CD8-positive, alpha-beta memory T cell (primary cell): ENCODE measurements around the gene SLC26A2. TPM values are rescaled to one million over a fixed set of nuclear protein-coding genes. Genes with fewer than 3 reads are reported as not detected.
A peak's percentile ranks its signal among the peaks of the same experiment; 100 is the strongest.

Experiments
- CTCF ChIA-PET: fragments of 350-600 bp; sonication (Branson Sonifier 250); formaldehyde crosslinking; loops from one replicate; lab custom pipeline; 2021; ENCODE audit warnings: antibody characterized with exemption; lab: Charles Lee
- POLR2A ChIA-PET: fragments of 350-600 bp; sonication (Branson Sonifier 250); formaldehyde crosslinking; loops from one replicate; lab custom pipeline; 2021; ENCODE audit warnings: antibody characterized with exemption; lab: Charles Lee
- DNase-seq, 5 donors: peaks; one replicate each; pipeline versions ENCODE4 v3.0.0 to v3.0.0-alpha.2; 2020 to 2022; ENCODE audit warnings: mixed read lengths in 1 of 5
- H3K27ac ChIP-seq: one replicate; pipeline ENCODE4 v1.7.0; 2013; ENCODE audit warnings: low read depth, mild to moderate bottlenecking, low read length, moderate library complexity
- H3K27me3 ChIP-seq: 2 replicates; pipeline ENCODE4 v1.7.0; 2013; ENCODE audit warnings: low read length, mild to moderate bottlenecking; ENCODE audit not compliant: insufficient read depth, poor library complexity, severe bottlenecking
- H3K36me3 ChIP-seq: 2 replicates; pipeline ENCODE4 v1.7.0; 2013; ENCODE audit warnings: mild to moderate bottlenecking, low read length, moderate library complexity; ENCODE audit not compliant: insufficient read depth
- H3K4me1 ChIP-seq: 2 replicates; pipeline ENCODE4 v1.7.0; 2013; ENCODE audit warnings: mild to moderate bottlenecking, low read length, moderate library complexity; ENCODE audit not compliant: insufficient read depth
- H3K4me3 ChIP-seq: 2 replicates; pipeline ENCODE4 v1.7.0; 2013; ENCODE audit warnings: mild to moderate bottlenecking, low read length
- H3K9me3 ChIP-seq: 2 replicates; pipeline ENCODE4 v1.7.0; 2013; ENCODE audit warnings: mild to moderate bottlenecking, low read length
- H3K27ac Mint-ChIP-seq, 8 donors: one replicate each; pipeline ENCODE4 v1.8.0; 2020 to 2021; ENCODE audit warnings: mixed read lengths in 8 of 8, mild to moderate bottlenecking in 6 of 8, inconsistent platforms in 3 of 8, moderate library complexity in 3 of 8
- H3K27me3 Mint-ChIP-seq, 2 donors: one replicate each; pipeline ENCODE4 v1.8.0; 2020 to 2021; ENCODE audit warnings: mixed read lengths in 2 of 2, mild to moderate bottlenecking in 1 of 2, moderate library complexity in 1 of 2
- H3K36me3 Mint-ChIP-seq, 3 donors: one replicate each; pipeline ENCODE4 v1.8.0; 2020 to 2021; ENCODE audit warnings: mixed read lengths in 3 of 3, inconsistent platforms in 1 of 3, mild to moderate bottlenecking in 1 of 3
- H3K4me1 Mint-ChIP-seq, 3 donors: one replicate each; pipeline ENCODE4 v1.8.0; 2020 to 2021; ENCODE audit warnings: mixed read lengths in 3 of 3, inconsistent platforms in 1 of 3, mild to moderate bottlenecking in 1 of 3
- H3K4me3 Mint-ChIP-seq, 7 donors: one replicate each; pipeline ENCODE4 v1.8.0; 2020 to 2021; ENCODE audit warnings: mixed read lengths in 7 of 7, mild to moderate bottlenecking in 6 of 7, moderate library complexity in 4 of 7, inconsistent platforms in 2 of 7
- H3K9me3 Mint-ChIP-seq, 5 donors: one replicate each; pipeline ENCODE4 v1.8.0; 2020 to 2022; ENCODE audit warnings: mixed read lengths in 5 of 5, mild to moderate bottlenecking in 3 of 5, moderate library complexity in 2 of 5, inconsistent platforms in 1 of 5
- polyA plus RNA-seq: library from polyadenylated mRNA; unstranded; fragments of 300-500 nt; fragmentation: Illumina TruSeq; gene quantifications from one replicate; pipeline ENCODE4 v1.2.3, GENCODE V29; 2021
- total RNA-seq, 2 experiments: library from RNA; stranded (reverse); gene quantifications; one replicate each; pipeline ENCODE4 v1.2.3, GENCODE V29; 2021

SLC26A2 gene
- total and polyA plus RNA-seq, 3 experiments from 2014 or later: 4.6 to 10.2 (median 9.7) TPM

DNA sequence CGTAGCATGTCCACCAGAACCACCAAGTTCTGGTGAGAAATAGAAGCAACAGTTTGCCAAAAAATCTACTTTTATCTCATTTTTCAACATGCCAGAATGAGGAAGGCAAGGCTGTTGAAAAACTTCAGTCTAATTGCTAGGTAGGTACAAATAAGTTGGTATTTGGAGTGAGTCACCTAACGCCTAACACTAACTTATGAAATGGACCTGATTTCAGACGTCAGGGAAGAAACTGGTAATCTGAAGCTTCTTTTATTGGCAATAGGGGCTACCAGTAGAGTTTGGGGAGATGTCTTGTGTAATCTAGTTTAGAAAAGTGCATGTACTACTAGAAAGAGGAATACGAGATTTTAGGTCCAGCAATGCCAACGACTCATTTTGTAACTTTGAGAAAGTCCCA, 11.6 kb upstream of the SLC26A2 start:
- Mint-ChIP-seq H3K9me3 (no peaks in the 10 kb centered on the region), H3K4me1 (no peaks in the 10 kb centered on the region), H3K27me3 (peaks cover 3 to 39% of the 10 kb centered on the region in 2 donors), H3K27ac (no peak overlapping the region), H3K36me3 (no peaks in the 10 kb centered on the region), H3K4me3 (no peak overlapping the region)
- no peak for DNase-seq
- Histone ChIP-seq H3K4me3 (no peak overlapping the region), H3K27ac (no peak overlapping the region), H3K36me3 (no peaks in the 10 kb centered on the region), H3K4me1 (no peaks in the 10 kb centered on the region), H3K27me3 (no peaks in the 10 kb centered on the region), H3K9me3 (no peaks in the 10 kb centered on the region)
- ChIA-PET CTCF (interaction anchor here (1.4 to 2.4 kb wide), 2 partner anchors 10 to 96 kb away, joined by 3 to 7 read pairs; no protein-coding TSS in a partner anchor), POLR2A (no interaction called here)

DNA sequence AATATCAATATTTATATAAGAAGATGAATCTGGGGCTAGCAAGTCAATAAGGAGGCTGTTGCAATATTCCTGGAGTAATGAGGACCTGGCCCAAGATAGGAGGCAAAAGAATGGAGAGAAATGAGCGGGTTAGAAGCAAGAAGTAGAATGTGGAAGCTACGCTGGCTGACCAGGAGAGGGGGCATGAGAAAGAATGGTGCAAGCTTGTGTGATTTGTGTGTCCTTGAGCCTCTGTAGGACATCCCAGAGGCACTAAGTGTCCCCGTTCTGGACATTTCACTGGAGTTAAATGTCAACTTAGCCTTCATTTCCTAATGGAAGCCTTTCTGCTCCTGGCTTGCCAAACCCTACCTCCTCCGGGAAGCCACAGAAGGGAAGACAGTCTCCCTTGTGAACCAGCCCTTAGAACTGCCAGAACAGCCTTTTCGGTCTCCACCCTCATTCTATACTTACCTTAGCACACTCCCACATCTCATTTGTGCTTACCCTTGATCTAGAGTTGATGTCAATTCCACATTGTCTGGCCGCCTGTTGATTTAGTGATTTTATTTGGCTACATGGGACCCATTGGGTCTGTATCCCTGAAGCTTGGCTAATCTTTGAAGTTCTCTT, 9.3 kb upstream of the SLC26A2 start:
- Mint-ChIP-seq H3K4me3 (no peak overlapping the region), H3K9me3 (no peaks in the 10 kb centered on the region), H3K27ac (no peak overlapping the region), H3K36me3 (no peaks in the 10 kb centered on the region), H3K27me3 (peaks cover 3 to 30% of the 10 kb centered on the region in 2 donors), H3K4me1 (no peaks in the 10 kb centered on the region)
- no peak for DNase-seq
- Histone ChIP-seq H3K27me3 (no peaks in the 10 kb centered on the region), H3K9me3 (no peaks in the 10 kb centered on the region), H3K36me3 (no peaks in the 10 kb centered on the region), H3K4me1 (no peaks in the 10 kb centered on the region), H3K27ac (no peak overlapping the region), H3K4me3 (no peak overlapping the region)
- POLR2A ChIA-PET: interaction anchor here (1.4 kb wide), 1 partner anchor 9 kb away, joined by 4 read pairs; the partner anchor contains the start of gene SLC26A2
- CTCF ChIA-PET: interaction anchor here (0.5 to 1.1 kb wide), 2 partner anchors 39 to 116 kb away, joined by 3 read pairs; no protein-coding TSS in a partner anchor

DNA sequence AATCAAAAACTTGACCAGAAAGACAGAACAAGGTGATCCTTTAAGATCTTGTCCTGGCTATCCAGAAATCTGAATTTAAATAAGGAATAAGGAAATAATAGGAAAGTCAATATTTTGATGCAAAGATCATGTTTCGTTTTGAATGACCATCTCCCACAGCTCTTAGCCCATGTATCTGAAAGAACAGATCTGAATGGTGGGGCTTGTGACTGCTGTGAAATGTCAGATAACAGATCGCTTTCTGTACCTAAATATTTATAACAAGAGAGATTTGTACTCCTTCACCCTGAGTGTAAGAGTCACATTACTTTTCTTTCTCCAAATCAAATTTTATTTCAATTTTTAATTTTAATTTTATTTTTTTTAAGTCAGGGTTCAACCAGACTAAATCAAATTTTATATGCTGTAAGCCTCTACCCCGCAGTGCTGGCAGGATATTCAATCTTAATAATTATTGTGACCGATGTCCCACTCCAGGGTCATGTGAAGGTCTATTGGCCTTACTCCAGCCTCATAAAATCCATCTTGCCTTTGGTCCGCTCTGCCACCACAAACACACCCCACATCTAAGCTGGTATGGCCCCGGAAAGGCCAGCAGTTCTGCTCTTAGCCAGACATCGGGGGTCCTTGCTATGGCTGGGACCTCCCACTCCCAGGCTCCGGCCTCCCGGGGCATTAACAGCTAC, 7.0 kb upstream of the SLC26A2 start:
- no peak overlapping the region for H3K27ac Mint-ChIP-seq
- no peaks in the 10 kb centered on the region for H3K27me3 ChIP-seq
- no peaks in the 10 kb centered on the region for H3K9me3 Mint-ChIP-seq
- no peaks in the 10 kb centered on the region for H3K36me3 Mint-ChIP-seq
- H3K4me1 Mint-ChIP-seq: no peaks in the 10 kb centered on the region
- H3K4me3 ChIP-seq: no peak overlapping the region
- H3K9me3 ChIP-seq: no peaks in the 10 kb centered on the region
- H3K27ac ChIP-seq: no peak overlapping the region
- CTCF ChIA-PET: no interaction called here
- no peaks in the 10 kb centered on the region for H3K4me1 ChIP-seq
- no peak for DNase-seq
- H3K36me3 ChIP-seq: no peaks in the 10 kb centered on the region
- H3K4me3 Mint-ChIP-seq: no peak overlapping the region
- POLR2A ChIA-PET: no interaction called here
- peaks cover 0 to 9% of the 10 kb centered on the region in 2 donors for H3K27me3 Mint-ChIP-seq

DNA sequence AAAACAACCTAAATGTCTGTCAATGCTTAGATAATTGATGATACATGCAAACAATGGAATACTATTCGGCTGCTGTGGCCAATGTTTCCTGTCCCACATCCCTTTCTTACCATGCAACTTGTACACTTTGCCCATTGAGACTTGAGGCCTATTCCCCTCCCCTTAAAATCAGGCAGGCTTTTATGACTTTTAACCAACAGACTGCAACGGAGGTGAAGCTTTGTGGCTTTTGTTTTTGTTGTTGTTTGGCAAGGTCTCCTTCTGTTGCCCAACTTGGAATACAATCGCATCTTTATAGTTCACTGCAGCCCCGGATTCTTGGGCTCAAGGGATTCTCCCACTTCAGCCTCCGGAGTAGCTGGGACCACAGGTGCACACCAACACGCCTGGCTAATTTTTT, 5.8 kb upstream of the SLC26A2 start:
- Mint-ChIP-seq H3K9me3 (no peaks in the 10 kb centered on the region), H3K4me3 (no peak overlapping the region), H3K4me1 (peaks cover 6 to 10% (median 7%) of the 10 kb centered on the region in 3 donors), H3K27ac (no peak overlapping the region), H3K36me3 (peaks cover 0 to 1% (median 0%) of the 10 kb centered on the region in 3 donors), H3K27me3 (peaks cover 0 to 3% of the 10 kb centered on the region in 2 donors)
- Histone ChIP-seq H3K36me3 (no peaks in the 10 kb centered on the region), H3K27ac (no peak overlapping the region), H3K4me3 (no peak overlapping the region), H3K27me3 (no peaks in the 10 kb centered on the region), H3K9me3 (no peaks in the 10 kb centered on the region), H3K4me1 (peaks cover 4% of the 10 kb centered on the region)
- DNase-seq: no peak
- ChIA-PET CTCF (no interaction called here), POLR2A (no interaction called here)

DNA sequence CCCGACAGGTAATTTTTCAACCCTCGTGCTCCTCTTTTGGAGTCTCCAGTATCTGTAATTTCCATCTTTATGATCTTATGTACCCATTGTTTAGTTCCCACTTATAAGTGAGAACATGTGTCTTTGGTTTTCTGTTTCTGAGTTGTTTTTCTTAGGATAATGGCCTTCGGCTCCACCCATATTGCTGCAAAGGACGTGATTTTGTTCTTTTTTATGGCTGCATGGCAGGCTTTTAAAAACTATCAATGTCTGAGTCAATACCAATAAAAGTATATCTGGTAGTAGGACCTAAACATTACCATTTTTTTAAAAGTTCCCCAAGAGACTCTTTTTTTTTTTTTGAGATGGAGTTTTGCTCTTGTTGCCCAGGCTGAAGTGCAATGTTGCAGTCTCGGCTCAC, 3.9 kb upstream of the SLC26A2 start:
- Mint-ChIP-seq H3K4me1 (peaks cover 16 to 24% (median 21%) of the 10 kb centered on the region in 3 donors), H3K27me3 (peaks cover 0 to 3% of the 10 kb centered on the region in 2 donors), H3K9me3 (no peaks in the 10 kb centered on the region), H3K4me3 (no peak overlapping the region), H3K36me3 (peaks cover 0 to 10% (median 0%) of the 10 kb centered on the region in 3 donors), H3K27ac (peak overlapping the region in 1 of 8 donors; percentile 69)
- Histone ChIP-seq H3K36me3 (no peaks in the 10 kb centered on the region), H3K27me3 (no peaks in the 10 kb centered on the region), H3K4me3 (no peak overlapping the region), H3K4me1 (peaks cover 14% of the 10 kb centered on the region), H3K9me3 (no peaks in the 10 kb centered on the region), H3K27ac (no peak overlapping the region)
- no peak for DNase-seq
- POLR2A ChIA-PET: no interaction called here
- CTCF ChIA-PET: no interaction called here

DNA sequence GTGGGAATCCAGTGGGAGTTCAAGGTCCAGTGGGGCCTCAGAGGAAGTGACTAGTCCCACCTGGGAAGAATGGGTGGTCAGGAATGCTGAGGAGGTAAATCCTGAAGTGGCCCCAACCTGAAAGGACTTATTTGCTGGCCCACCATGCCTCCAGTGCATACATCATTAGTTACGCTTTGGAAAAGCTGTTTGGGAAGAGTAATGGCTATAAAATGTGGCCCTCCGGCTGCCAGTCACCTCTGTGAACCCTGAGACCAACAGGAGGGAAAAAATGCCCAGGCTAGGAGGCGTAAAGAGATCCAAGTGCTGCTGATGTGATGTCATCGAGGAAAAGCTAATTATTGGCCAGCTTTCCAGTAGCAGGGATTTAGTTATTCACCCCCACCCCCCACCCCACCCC, 2.7 kb upstream of the SLC26A2 start:
- Histone ChIP-seq H3K27me3 (no peaks in the 10 kb centered on the region), H3K9me3 (no peaks in the 10 kb centered on the region), H3K4me3 (no peak overlapping the region), H3K27ac (no peak overlapping the region), H3K36me3 (no peaks in the 10 kb centered on the region), H3K4me1 (peaks cover 18% of the 10 kb centered on the region)
- Mint-ChIP-seq H3K27ac (no peak overlapping the region), H3K36me3 (peaks cover 0 to 11% (median 3%) of the 10 kb centered on the region in 3 donors), H3K4me1 (peaks cover 28 to 36% (median 33%) of the 10 kb centered on the region in 3 donors), H3K27me3 (no peaks in the 10 kb centered on the region), H3K4me3 (no peak overlapping the region), H3K9me3 (no peaks in the 10 kb centered on the region)
- ChIA-PET CTCF (interaction anchor here (1.8 to 2.0 kb wide), 2 partner anchors 10 to 33 kb away, joined by 7 to 9 read pairs; no protein-coding TSS in a partner anchor), POLR2A (interaction anchor here (0.9 kb wide), 1 partner anchor 43 kb away, joined by 3 read pairs; the partner anchor contains the start of genes HMGXB3 and TIGD6)
- no peak for DNase-seq

DNA sequence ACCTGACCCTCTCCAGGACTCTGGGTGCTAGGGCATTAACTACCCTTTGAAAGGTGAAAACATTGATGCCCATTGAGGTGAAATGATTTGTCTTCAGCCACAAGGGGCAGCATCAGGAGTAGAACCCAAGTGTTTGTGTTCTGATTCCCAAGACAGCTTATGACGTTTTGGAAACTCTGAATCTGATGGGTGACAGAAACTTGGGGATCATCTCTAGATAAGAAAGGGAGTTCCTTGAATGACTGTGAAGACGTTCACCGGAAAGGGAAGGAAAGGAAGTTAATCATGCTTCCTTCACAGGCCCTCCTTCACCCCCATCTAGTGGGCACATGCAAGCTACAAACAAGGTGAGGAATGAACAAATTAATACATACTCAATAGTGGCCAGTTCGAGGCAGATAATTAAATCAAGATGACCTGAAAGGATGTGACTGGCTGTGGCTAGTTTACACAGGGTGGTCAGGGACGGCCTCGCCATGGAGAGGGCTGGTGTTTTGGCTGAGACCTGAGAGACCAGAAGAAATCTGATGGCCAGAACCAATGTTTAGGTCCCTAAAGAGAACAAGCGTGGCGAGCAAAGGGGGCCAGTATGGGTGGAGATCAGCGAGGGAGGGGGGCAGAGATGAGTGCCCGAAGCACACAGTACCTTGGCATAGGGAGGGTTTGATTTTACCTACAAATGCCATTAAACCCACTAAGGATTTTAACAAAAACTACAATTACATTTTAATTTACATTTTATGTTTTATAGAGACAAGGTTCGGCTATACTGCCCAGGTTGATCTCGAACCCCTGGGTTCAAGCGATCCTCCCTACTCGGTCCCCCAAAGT, 937 bp upstream of the SLC26A2 start:
- H3K36me3 Mint-ChIP-seq: peaks cover 0 to 13% (median 4%) of the 10 kb centered on the region in 3 donors
- Histone ChIP-seq H3K4me3 (peak overlapping the region; percentile 82), H3K27ac (peak overlapping the region; percentile 83), H3K27me3 (no peaks in the 10 kb centered on the region), H3K36me3 (no peaks in the 10 kb centered on the region), H3K9me3 (no peaks in the 10 kb centered on the region), H3K4me1 (peaks cover 18% of the 10 kb centered on the region)
- DNase-seq: peak; percentile 3 to 53 (median 26)
- peak overlapping the region; percentile 85 to 99 (median 96) for H3K27ac Mint-ChIP-seq
- H3K4me1 Mint-ChIP-seq: peaks cover 28 to 40% (median 38%) of the 10 kb centered on the region in 3 donors
- H3K27me3 Mint-ChIP-seq: no peaks in the 10 kb centered on the region
- ChIA-PET POLR2A (interaction anchor here (0.6 to 1.3 kb wide), 6 partner anchors 9 to 1293 kb away, joined by 3 to 6 read pairs (median 4); partner anchors contain the start of genes HMGXB3 and TIGD6), CTCF (interaction anchor here (0.6 to 3.0 kb wide), 15 partner anchors 8 to 126 kb away, joined by 3 to 10 read pairs (median 4); partner anchors contain the start of gene TIGD6)
- H3K4me3 Mint-ChIP-seq: peak overlapping the region; percentile 91 to 98 (median 96)
- H3K9me3 Mint-ChIP-seq: no peaks in the 10 kb centered on the region
